ENCODE data around the gene BSDC1. TPM values are rescaled to one million over a fixed set of nuclear protein-coding genes. Genes with fewer than 3 reads are reported as not detected.

The BSDC1 gene
- total and polyA plus RNA-seq, 10 of the 15 experiments (the other 5 are each of a cell fraction or from before 2014, with no cell fraction given) = 3.0 to 39.7 (median 22.8) TPM

DNA sequence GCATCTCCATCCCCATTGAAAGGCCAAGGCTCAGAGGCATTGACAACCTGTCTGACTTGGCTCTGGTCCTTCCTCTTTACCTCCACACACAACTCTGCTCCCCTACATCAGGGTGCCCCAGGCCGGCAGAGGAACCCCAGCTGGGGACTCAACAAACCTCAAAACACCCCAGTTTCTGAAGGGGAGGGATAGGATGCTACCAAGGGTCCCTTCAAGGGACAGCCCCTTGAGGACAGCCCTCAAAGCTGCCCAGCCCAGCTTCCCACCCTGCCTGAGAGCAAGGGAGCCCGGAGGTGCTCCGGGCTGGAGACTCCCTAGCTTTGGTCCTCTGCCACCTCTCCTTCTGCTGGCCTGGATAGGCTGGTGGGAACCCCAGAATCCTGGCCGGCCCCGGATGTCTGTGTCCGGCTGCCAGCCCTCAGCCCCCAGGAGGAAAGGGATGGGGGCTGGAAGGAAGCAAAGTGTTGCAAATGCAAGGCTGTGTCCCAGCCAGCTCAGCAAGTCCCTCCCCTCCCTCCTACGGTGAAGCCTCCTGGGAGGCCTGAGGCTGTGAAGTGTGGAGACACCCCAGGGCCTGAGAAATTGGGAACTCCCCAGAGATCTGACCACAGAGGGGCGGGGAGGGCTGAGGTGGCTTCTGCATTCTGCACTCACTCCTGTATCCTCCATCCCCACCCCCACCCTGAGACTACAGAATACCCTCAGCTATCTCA lies 57.1 kb downstream of the BSDC1 start (continued):
- TF ChIP-seq, protein P1, sequence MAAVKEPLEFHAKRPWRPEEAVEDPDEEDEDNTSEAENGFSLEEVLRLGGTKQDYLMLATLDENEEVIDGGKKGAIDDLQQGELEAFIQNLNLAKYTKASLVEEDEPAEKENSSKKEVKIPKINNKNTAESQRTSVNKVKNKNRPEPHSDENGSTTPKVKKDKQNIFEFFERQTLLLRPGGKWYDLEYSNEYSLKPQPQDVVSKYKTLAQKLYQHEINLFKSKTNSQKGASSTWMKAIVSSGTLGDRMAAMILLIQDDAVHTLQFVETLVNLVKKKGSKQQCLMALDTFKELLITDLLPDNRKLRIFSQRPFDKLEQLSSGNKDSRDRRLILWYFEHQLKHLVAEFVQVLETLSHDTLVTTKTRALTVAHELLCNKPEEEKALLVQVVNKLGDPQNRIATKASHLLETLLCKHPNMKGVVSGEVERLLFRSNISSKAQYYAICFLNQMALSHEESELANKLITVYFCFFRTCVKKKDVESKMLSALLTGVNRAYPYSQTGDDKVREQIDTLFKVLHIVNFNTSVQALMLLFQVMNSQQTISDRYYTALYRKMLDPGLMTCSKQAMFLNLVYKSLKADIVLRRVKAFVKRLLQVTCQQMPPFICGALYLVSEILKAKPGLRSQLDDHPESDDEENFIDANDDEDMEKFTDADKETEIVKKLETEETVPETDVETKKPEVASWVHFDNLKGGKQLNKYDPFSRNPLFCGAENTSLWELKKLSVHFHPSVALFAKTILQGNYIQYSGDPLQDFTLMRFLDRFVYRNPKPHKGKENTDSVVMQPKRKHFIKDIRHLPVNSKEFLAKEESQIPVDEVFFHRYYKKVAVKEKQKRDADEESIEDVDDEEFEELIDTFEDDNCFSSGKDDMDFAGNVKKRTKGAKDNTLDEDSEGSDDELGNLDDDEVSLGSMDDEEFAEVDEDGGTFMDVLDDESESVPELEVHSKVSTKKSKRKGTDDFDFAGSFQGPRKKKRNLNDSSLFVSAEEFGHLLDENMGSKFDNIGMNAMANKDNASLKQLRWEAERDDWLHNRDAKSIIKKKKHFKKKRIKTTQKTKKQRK (IDR thresholded peaks at IDR 0.05; ENCODE audit: low read depth, low read length) = no peak
- TF ChIP-seq, protein P2, sequence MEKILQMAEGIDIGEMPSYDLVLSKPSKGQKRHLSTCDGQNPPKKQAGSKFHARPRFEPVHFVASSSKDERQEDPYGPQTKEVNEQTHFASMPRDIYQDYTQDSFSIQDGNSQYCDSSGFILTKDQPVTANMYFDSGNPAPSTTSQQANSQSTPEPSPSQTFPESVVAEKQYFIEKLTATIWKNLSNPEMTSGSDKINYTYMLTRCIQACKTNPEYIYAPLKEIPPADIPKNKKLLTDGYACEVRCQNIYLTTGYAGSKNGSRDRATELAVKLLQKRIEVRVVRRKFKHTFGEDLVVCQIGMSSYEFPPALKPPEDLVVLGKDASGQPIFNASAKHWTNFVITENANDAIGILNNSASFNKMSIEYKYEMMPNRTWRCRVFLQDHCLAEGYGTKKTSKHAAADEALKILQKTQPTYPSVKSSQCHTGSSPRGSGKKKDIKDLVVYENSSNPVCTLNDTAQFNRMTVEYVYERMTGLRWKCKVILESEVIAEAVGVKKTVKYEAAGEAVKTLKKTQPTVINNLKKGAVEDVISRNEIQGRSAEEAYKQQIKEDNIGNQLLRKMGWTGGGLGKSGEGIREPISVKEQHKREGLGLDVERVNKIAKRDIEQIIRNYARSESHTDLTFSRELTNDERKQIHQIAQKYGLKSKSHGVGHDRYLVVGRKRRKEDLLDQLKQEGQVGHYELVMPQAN (conservative IDR thresholded peaks at IDR 0.05) = no peak
- TF ChIP-seq SMAD5 (IDR thresholded peaks at IDR 0.05; ENCODE audit: low read depth) (no peak), IKZF2 (IDR thresholded peaks at IDR 0.05) (peak; percentile 88 to 94), LARP7 (IDR thresholded peaks at IDR 0.05) (0 out of 2 replicates have a peak, but pooled peaks have one; percentile 3), HDGF (IDR thresholded peaks at IDR 0.05) (peak; percentile 48; the same call in 1 of the 2 replicates), CREM (IDR thresholded peaks at IDR 0.05; ENCODE audit: low read depth) (peak; percentile 32; the same call in 1 of the 2 replicates), WRNIP1 (IDR thresholded peaks at IDR 0.05; ENCODE audit: borderline replicate concordance, low read depth, low read length) (no peak), PAX5 (IDR thresholded peaks at IDR 0.05; ENCODE audit: borderline replicate concordance, low read depth, low read length) (peak; percentile 75; the same call in 1 of the 2 replicates), SMC3 (IDR thresholded peaks at IDR 0.05; ENCODE audit: borderline replicate concordance, low read length) (no peak)
- TF ChIP-seq, protein P3, sequence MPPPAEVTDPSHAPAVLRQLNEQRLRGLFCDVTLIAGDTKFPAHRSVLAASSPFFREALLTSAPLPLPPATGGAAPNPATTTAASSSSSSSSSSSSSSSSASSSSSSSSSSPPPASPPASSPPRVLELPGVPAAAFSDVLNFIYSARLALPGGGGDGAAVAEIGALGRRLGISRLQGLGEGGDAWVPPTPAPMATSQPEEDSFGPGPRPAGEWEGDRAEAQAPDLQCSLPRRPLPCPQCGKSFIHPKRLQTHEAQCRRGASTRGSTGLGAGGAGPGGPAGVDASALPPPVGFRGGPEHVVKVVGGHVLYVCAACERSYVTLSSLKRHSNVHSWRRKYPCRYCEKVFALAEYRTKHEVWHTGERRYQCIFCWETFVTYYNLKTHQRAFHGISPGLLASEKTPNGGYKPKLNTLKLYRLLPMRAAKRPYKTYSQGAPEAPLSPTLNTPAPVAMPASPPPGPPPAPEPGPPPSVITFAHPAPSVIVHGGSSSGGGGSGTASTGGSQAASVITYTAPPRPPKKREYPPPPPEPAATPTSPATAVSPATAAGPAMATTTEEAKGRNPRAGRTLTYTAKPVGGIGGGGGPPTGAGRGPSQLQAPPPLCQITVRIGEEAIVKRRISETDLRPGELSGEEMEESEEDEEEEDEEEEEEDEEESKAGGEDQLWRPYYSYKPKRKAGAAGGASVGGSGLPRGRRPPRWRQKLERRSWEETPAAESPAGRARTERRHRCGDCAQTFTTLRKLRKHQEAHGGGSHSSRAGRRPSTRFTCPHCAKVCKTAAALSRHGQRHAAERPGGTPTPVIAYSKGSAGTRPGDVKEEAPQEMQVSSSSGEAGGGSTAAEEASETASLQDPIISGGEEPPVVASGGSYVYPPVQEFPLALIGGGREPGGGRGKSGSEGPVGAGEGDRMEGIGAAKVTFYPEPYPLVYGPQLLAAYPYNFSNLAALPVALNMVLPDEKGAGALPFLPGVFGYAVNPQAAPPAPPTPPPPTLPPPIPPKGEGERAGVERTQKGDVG (CRISPR knock-in tag; IDR thresholded peaks at IDR 0.05) = no peak
- TF ChIP-seq, protein P4, sequence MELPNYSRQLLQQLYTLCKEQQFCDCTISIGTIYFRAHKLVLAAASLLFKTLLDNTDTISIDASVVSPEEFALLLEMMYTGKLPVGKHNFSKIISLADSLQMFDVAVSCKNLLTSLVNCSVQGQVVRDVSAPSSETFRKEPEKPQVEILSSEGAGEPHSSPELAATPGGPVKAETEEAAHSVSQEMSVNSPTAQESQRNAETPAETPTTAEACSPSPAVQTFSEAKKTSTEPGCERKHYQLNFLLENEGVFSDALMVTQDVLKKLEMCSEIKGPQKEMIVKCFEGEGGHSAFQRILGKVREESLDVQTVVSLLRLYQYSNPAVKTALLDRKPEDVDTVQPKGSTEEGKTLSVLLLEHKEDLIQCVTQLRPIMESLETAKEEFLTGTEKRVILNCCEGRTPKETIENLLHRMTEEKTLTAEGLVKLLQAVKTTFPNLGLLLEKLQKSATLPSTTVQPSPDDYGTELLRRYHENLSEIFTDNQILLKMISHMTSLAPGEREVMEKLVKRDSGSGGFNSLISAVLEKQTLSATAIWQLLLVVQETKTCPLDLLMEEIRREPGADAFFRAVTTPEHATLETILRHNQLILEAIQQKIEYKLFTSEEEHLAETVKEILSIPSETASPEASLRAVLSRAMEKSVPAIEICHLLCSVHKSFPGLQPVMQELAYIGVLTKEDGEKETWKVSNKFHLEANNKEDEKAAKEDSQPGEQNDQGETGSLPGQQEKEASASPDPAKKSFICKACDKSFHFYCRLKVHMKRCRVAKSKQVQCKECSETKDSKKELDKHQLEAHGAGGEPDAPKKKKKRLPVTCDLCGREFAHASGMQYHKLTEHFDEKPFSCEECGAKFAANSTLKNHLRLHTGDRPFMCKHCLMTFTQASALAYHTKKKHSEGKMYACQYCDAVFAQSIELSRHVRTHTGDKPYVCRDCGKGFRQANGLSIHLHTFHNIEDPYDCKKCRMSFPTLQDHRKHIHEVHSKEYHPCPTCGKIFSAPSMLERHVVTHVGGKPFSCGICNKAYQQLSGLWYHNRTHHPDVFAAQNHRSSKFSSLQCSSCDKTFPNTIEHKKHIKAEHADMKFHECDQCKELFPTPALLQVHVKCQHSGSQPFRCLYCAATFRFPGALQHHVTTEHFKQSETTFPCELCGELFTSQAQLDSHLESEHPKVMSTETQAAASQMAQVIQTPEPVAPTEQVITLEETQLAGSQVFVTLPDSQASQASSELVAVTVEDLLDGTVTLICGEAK (IDR thresholded peaks at IDR 0.05; ENCODE audit: borderline replicate concordance) = no peak

All from GM12878 (cell line).